GM13977 (cell line): ENCODE data around the gene CALY.
"Not testable (repeated sequence)": the region's sequence is repeated elsewhere in the genome, so short reads cannot be mapped to it uniquely, and the experiment has no call there.

Experiments
- DNase-seq: peaks from one replicate; pipeline ENCODE4 v3.0.0; 2012; ENCODE audit warnings: low spot score
- CTCF ChIP-seq: IDR thresholded peaks from 2 replicates; pipeline ENCODE4 v1.5.1; 2012; ENCODE audit warnings: mild to moderate bottlenecking, control low read depth; ENCODE audit not compliant: insufficient read depth; ENCODE audit errors: extremely low read depth, missing control alignments
- in situ Hi-C: fragments of 300-500 bp; cut with MboI; formaldehyde crosslinking; loops from one replicate; pipeline ENCODE4 v1.12.0; 2022; ENCODE audit warnings: low sequenced_read_pairs, low pct_unique_long_range_greater_than_20kb, mixed read lengths, inconsistent platforms; ENCODE audit not compliant: unreplicated experiment

The CALY gene

GRCh38 chr10:133324857-133325260, 11.8 kb downstream of the CALY start:
- in situ Hi-C loops = no loop called here
- TF ChIP-seq CTCF = no peak

GRCh38 chr10:133324198-133324792, 12.4 kb downstream of the CALY start:
- in situ Hi-C loops = no loop called here
- DNase-seq = peak; percentile 79
- TF ChIP-seq CTCF = no peak

More at GRCh38 chr10:133324857-133325260, 11.8 kb downstream of the CALY start:
- no peak for DNase-seq

GRCh38 chr10:133322064-133322709, 14.5 kb downstream of the CALY start:
- DNase-seq, in situ Hi-C loops: not testable (repeated sequence)

- in situ Hi-C loops, DNase-seq: not testable (repeated sequence)
Measured at GRCh38 chr10:133320852-133321422, 15.8 kb downstream of the CALY start.

- peak; percentile 87 for TF ChIP-seq CTCF
- in situ Hi-C loops = no loop called here
- peak; percentile 72 for DNase-seq
Measured at GRCh38 chr10:133318494-133319127, 18.1 kb downstream of the CALY start.

GRCh38 chr10:133316732-133317131, 20.0 kb downstream of the CALY start:
- in situ Hi-C loops = no loop called here
- TF ChIP-seq CTCF = no peak
- DNase-seq = no peak

GRCh38 chr10:133316266-133316665, 20.4 kb downstream of the CALY start:
- no peak for TF ChIP-seq CTCF
- in situ Hi-C loops = no loop called here
- DNase-seq = no peak
